Stomach (tissue), 9 donors: ENCODE results near the gene SLC38A9. TPM values are rescaled to one million over a fixed set of nuclear protein-coding genes. Genes with fewer than 3 reads are reported as not detected.

Experiments used
- DNase-seq, 2 donors: peaks; one replicate each; pipeline versions ENCODE4 v3.0.0 to v3.0.0-alpha.2; 2013 to 2019
- H3K27ac ChIP-seq, 5 donors: fragments of 200-600 bp in 4 of 5; sonication (generic) in 4 of 5; one replicate each; pipeline ENCODE4 v1.5.1; 2013 to 2019; ENCODE audit warnings: mild to moderate bottlenecking in 1 of 5, moderate library complexity in 1 of 5
- H3K27me3 ChIP-seq, 3 donors: fragments of 200-600 bp; sonication (generic); one replicate each; pipeline ENCODE4 v1.5.1; 2017 to 2019; ENCODE audit warnings: mixed run types in 1 of 3
- H3K36me3 ChIP-seq, 4 donors: fragments of 200-600 bp; sonication (generic); 1 replicate in 3 of 4; 2 replicates in 1 of 4; pipeline ENCODE4 v1.5.1; 2016 to 2019
- H3K4me1 ChIP-seq, 4 donors: fragments of 200-600 bp; sonication (generic); one replicate each; pipeline ENCODE4 v1.5.1; 2016 to 2019
- H3K4me3 ChIP-seq, 4 donors: fragments of 200-600 bp; sonication (generic) in 3 of 4; one replicate each; pipeline ENCODE4 v1.5.1; 2016 to 2019; ENCODE audit warnings: mild to moderate bottlenecking in 1 of 4
- H3K9me3 ChIP-seq, 4 donors: fragments of 200-600 bp; sonication (generic); one replicate each; pipeline ENCODE4 v1.5.1; 2016 to 2019
- EP300 ChIP-seq: sonication (generic); formaldehyde crosslinking; IDR thresholded peaks from one replicate; pipeline ENCODE4 v1.6.1; 2017; ENCODE audit warnings: antibody characterized with exemption
- POLR2A ChIP-seq, 4 donors: fragments of 450-650 bp; IDR thresholded peaks; one replicate each; pipeline ENCODE4 v1.6.1; 2016; ENCODE audit warnings: antibody characterized with exemption in 4 of 4, control low read depth in 2 of 4, mild to moderate bottlenecking in 1 of 4, moderate library complexity in 1 of 4
- POLR2AphosphoS5 ChIP-seq, 3 donors: sonication (generic); formaldehyde crosslinking; IDR thresholded peaks; one replicate each; pipeline ENCODE4 v1.6.1; 2016; ENCODE audit warnings: antibody characterized with exemption in 3 of 3
- WGBS, 5 donors: extraction: QIAGEN DNeasy Blood & Tissue Kit in 3 of 5; methylation state at CpG; one replicate each; pipeline versions ENCODE4 v1.1.5 to v1.1.7; 2013 to 2018; 5-methylcytosine and 5-hydroxymethylcytosine counted together
- intact Hi-C: fragments of 100-400 bp; cut with DNase I; formaldehyde crosslinking; loops from one replicate; pipeline ENCODE4 v1.15.1; 2023; ENCODE audit warnings: low total_unique reads
- polyA plus RNA-seq, 3 donors: library from polyadenylated mRNA; stranded (reverse); fragments of 200-250 nt; gene quantifications; one replicate each; pipeline ENCODE4 v1.2.3, GENCODE V29; 2013
- total RNA-seq, 5 donors: library from RNA; depleted of rRNA; stranded (reverse); fragments of >200 nt; gene quantifications; one replicate each; pipeline versions ENCODE4 v1.1.0 to v1.2.3, GENCODE V29; 2014 to 2016
- TF ChIP-seq, protein P1 (sequence below), 7 experiments: fragments of 450-650 bp in 4 of 7; fragments of 200-600 bp in 3 of 7; sonication (generic) in 3 of 7; IDR thresholded peaks; one replicate each; pipeline ENCODE4 v1.5.1; 2016 to 2019; ENCODE audit warnings: antibody characterized with exemption in 7 of 7, control low read depth in 2 of 7, mild to moderate bottlenecking in 1 of 7
- donor health status: healthy with polysubstance abuse.
- donor health status: Bipolar disorder and iron deficiency.
- donor health status: healthy.

SLC38A9 gene
- total and polyA plus RNA-seq, 8 donors = 3.7 to 120 (median 8.6) TPM

DNA sequence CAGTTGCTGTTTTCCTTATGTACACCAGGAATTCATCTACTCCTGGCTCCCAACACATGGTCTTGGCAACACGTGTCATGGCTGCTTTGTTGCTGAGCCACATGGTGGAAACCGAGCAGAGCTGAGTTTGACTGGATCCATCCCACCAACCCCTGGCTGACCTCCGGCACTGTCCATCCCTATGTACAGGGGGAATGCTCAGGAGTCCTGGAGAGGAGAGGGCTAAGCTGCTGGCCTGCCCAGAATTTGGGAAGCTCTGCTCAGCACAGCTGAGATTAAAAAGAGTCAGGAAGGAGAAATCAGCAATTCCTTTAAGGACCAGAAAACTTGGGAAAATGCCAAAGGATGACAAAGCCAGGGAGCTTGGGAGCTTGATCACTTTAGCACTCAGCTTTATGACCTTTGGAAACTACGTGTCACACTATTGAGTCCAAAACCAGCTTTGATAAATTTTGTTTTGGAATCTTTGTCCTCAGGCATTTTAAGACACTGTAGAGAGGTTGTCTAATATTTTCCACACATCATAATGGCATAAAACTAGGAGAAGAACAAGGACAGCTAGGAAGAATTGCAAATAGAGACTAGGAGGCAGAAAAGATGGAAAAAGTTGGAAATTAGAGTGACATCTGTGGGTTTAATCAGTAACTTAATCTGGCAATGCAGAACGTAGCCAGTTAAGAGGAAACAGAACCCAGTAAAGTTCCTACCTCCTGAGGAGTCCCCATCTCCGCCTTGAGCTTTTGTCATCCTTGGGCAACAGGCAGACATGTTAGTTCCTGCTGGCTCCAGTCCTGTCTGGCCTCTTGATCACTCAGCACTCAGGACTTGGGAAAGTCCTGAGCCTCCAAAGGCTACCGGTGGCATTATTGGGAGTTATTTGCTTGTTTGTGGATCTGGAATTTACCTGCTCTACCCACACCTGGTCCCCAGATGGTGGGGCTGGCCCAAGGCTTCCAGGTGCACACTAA is 114.8 kb downstream of the SLC38A9 start:
- 43 to 62% (median 49%) methylated on average over 7 of the region's 7 CpGs for WGBS, 5 donors
- Histone ChIP-seq H3K27ac (peak overlapping the region; percentile 4 to 87 (median 77)), H3K36me3 (no peaks in the 10 kb centered on the region), H3K4me3 (no peak overlapping the region), H3K27me3 (no peaks in the 10 kb centered on the region), H3K4me1 (peaks cover 16 to 53% (median 41%) of the 10 kb centered on the region in 4 donors), H3K9me3 (no peaks in the 10 kb centered on the region)
- TF ChIP-seq, protein P1, sequence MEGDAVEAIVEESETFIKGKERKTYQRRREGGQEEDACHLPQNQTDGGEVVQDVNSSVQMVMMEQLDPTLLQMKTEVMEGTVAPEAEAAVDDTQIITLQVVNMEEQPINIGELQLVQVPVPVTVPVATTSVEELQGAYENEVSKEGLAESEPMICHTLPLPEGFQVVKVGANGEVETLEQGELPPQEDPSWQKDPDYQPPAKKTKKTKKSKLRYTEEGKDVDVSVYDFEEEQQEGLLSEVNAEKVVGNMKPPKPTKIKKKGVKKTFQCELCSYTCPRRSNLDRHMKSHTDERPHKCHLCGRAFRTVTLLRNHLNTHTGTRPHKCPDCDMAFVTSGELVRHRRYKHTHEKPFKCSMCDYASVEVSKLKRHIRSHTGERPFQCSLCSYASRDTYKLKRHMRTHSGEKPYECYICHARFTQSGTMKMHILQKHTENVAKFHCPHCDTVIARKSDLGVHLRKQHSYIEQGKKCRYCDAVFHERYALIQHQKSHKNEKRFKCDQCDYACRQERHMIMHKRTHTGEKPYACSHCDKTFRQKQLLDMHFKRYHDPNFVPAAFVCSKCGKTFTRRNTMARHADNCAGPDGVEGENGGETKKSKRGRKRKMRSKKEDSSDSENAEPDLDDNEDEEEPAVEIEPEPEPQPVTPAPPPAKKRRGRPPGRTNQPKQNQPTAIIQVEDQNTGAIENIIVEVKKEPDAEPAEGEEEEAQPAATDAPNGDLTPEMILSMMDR (IDR thresholded peaks at IDR 0.05) = no peak
- TF ChIP-seq EP300 = no peak
- TF ChIP-seq POLR2AphosphoS5 (IDR thresholded peaks at IDR 0.05) = no peak
- no peak for TF ChIP-seq POLR2A (IDR thresholded peaks at IDR 0.05)
- DNase-seq = peak in 1 of 2 donors; percentile 93
- intact Hi-C loops = no loop called here

DNA sequence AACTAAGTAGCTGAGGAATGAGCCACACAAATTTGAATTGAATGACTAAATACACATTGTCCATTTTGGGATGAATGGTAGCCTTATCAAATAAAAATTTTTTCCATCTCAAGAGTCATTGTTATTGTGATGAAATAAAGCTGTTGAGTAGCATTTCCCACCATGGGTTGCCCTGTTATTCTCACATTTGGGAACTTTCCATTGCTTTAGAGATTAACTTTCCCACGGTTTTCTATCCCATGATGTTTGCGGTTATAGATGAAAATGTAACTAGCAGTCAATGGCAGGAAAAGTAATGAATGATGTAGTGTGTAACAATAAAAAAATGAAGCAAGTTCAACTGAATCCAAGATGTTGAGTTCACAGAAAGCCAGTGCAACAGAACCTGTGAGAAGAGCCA is 117.5 kb downstream of the SLC38A9 start:
- WGBS, 5 donors = 83 to 93% (median 89%) methylated on average over 2 of the region's 2 CpGs

DNA sequence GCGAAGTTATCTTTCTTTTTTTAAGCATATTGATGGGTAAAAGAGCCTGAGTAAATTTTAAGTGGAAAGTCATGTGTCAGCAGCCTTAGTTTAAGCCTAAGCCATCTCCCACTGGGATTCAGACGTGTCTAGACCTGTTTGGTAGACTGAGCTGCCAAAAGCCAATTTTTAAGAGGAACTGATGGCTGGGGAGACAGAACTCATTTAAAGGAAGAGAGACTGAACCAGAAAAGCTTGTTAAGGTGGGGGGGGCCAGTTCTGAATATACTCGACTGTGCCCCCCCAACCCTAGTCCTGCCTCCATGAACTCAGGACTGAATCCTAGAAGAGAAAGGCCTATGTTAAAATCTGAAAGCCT is 119.0 kb downstream of the SLC38A9 start:
- DNase-seq = no peak
- peaks cover 0 to 17% (median 15%) of the 10 kb centered on the region in 4 donors for H3K4me1 ChIP-seq
- no peaks in the 10 kb centered on the region for H3K27me3 ChIP-seq
- no peaks in the 10 kb centered on the region for H3K36me3 ChIP-seq
- TF ChIP-seq POLR2AphosphoS5 (IDR thresholded peaks at IDR 0.05) = no peak
- no peak for TF ChIP-seq POLR2A (IDR thresholded peaks at IDR 0.05)
- no peak for TF ChIP-seq EP300
- TF ChIP-seq, protein P1 (IDR thresholded peaks at IDR 0.05) = no peak
- H3K4me3 ChIP-seq = no peak overlapping the region
- no peak overlapping the region for H3K27ac ChIP-seq
- no peaks in the 10 kb centered on the region for H3K9me3 ChIP-seq
- intact Hi-C loops = no loop called here
- 71 to 85% (median 75%) methylated on average over 3 of the region's 3 CpGs for WGBS, 5 donors

More for the DNA sequence above, 117.5 kb downstream of the SLC38A9 start:
- Histone ChIP-seq H3K27ac (no peak overlapping the region), H3K4me1 (peaks cover 0 to 27% (median 19%) of the 10 kb centered on the region in 4 donors), H3K4me3 (no peak overlapping the region), H3K9me3 (no peaks in the 10 kb centered on the region), H3K27me3 (no peaks in the 10 kb centered on the region), H3K36me3 (no peaks in the 10 kb centered on the region)
- no peak for TF ChIP-seq POLR2AphosphoS5 (IDR thresholded peaks at IDR 0.05)
- TF ChIP-seq, protein P1 (IDR thresholded peaks at IDR 0.05) = no peak
- TF ChIP-seq POLR2A (IDR thresholded peaks at IDR 0.05) = no peak
- TF ChIP-seq EP300 = no peak
- DNase-seq = no peak
- intact Hi-C loops = no loop called here

DNA sequence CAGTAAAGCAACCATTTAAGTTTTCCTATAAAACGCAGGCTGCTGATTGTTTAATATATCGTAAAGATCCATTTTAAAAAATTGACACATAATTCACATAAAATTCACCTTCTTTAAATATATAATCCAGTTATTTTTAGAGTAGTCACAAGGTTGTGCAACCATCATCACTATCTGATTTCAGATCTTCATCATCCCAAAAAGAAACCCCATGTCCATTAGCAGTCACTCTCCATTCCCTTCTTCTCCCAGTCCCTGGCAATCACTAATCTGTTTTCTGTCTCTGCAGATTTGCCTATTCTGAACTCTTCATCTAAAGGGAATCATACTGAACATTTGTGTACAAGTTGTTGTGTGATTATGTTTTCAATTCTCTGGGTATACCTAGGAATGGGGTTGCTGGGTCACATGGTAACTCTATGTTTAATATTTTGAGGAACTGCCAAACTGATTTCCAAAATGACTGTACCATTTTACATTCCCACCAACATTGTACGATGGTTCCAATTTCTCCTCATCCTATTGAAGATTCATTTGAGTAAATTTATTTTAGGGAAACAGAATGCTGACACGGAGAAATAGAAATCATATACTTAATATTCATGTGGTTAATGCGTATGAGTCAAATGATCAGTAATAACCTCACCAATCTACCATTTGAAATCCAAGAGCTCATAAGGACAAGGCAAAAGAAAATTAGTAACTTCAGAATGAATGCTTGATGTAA is 119.6 kb downstream of the SLC38A9 start:
- Histone ChIP-seq H3K9me3 (no peaks in the 10 kb centered on the region), H3K36me3 (no peaks in the 10 kb centered on the region), H3K4me3 (no peak overlapping the region), H3K27ac (no peak overlapping the region), H3K27me3 (no peaks in the 10 kb centered on the region), H3K4me1 (peaks cover 0 to 11% (median 10%) of the 10 kb centered on the region in 4 donors)
- WGBS, 5 donors = 92 to 96% (median 93%) methylated on average over 5 of the region's 5 CpGs
- intact Hi-C loops = no loop called here
- TF ChIP-seq, protein P1 (IDR thresholded peaks at IDR 0.05) = no peak
- TF ChIP-seq POLR2A (IDR thresholded peaks at IDR 0.05) (no peak), EP300 (no peak), POLR2AphosphoS5 (IDR thresholded peaks at IDR 0.05) (no peak)
- no peak for DNase-seq
